Peyer's patch (tissue), 4 donors: ENCODE measurements around the gene ALX3.

ENCODE experiments used
- POLR2A ChIP-seq, 2 donors: fragments of 450-650 bp; IDR thresholded peaks; one replicate each; pipeline ENCODE4 v1.5.1; 2017; ENCODE audit warnings: antibody characterized with exemption in 2 of 2, mild to moderate bottlenecking in 2 of 2, moderate library complexity in 2 of 2
- TF ChIP-seq, protein P1 (sequence below), 6 experiments: fragments of 450-650 bp in 4 of 6; fragments of 200-600 bp in 2 of 6; sonication (generic) in 1 of 6; IDR thresholded peaks; one replicate each; pipeline ENCODE4 v1.5.1; 2017 to 2019; ENCODE audit warnings: antibody characterized with exemption in 6 of 6, mild to moderate bottlenecking in 3 of 6, moderate library complexity in 1 of 6

DNA sequence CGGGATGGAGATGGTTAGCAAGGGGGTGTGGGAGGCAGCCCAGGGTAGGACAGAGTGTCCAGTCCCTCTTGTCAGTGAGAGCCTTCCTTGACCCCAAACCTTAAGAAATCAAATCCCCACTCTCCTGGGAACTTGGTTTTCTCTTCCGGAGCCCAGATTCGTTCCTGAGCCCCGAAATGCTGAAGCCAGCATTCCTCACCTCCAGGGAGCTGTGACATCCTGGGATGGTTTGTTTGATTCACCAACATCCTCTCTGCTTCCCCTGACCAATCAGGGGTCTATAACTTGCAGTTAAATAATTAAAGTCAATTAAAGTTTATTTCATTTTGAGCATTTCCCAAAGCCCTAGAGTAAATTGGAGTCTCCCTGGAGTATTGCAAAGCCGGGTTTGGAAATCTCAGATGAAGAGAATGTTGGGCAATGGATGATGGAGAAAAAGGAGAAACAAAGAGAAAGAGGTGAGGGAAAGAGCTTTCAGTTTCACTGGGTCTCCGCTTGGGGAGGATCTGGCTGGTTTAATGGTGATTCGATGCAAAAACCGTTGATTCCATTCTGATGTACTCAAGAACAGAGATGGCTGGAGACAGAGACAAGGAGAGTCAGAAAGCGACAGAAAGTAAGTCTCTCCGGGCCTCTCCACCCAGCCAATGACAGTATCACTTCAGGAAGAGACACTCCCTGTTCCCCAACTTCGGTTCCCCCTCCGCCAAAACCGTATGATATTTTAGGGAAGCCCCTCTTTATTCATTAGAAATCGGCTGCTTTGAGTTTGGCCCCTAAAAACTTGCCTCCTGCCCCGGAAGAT lies 12.8 kb upstream of the ALX3 start:
- TF ChIP-seq, protein P1, sequence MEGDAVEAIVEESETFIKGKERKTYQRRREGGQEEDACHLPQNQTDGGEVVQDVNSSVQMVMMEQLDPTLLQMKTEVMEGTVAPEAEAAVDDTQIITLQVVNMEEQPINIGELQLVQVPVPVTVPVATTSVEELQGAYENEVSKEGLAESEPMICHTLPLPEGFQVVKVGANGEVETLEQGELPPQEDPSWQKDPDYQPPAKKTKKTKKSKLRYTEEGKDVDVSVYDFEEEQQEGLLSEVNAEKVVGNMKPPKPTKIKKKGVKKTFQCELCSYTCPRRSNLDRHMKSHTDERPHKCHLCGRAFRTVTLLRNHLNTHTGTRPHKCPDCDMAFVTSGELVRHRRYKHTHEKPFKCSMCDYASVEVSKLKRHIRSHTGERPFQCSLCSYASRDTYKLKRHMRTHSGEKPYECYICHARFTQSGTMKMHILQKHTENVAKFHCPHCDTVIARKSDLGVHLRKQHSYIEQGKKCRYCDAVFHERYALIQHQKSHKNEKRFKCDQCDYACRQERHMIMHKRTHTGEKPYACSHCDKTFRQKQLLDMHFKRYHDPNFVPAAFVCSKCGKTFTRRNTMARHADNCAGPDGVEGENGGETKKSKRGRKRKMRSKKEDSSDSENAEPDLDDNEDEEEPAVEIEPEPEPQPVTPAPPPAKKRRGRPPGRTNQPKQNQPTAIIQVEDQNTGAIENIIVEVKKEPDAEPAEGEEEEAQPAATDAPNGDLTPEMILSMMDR (IDR thresholded peaks at IDR 0.05), result no peak
- no peak for TF ChIP-seq POLR2A (IDR thresholded peaks at IDR 0.05)
